Measurements from ENCODE around the gene CCDC102B. TPM values are rescaled to one million over a fixed set of nuclear protein-coding genes. Genes with fewer than 3 reads are reported as not detected.

CCDC102B gene
- total and polyA plus RNA-seq, 2 of the 8 experiments (the other 6 are each of a cell fraction or from before 2014, with no cell fraction given), result 0.80 to 1.1 TPM

DNA sequence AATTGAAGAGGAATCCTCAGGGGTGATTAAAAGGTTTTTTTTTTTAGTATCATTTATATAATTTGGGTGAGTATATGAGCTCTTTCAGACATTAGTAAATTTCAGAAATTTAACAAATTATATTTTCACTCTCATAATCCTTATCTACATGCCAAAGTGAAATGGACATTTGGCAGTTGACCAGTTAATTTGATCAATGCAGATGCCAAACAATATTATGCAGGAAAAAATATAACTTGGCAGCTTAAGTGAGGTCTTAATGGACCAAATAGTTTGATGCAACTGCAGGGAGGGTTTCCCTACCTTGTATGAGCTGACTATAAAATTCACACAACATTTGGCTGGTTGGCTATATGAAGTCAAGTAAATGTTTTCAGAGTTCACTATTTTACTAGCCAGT lies 185.2 kb downstream of the CCDC102B start (continued):
- no peak for TF ChIP-seq ZNF274 (IDR thresholded peaks at IDR 0.05; ENCODE audit: borderline replicate concordance, extremely low read depth, low read length)
- no peak for TF ChIP-seq SP1 (IDR thresholded peaks at IDR 0.05; ENCODE audit: low read depth, low read length)
- TF ChIP-seq EGR1 (IDR thresholded peaks at IDR 0.05; ENCODE audit: borderline replicate concordance, low read depth, low read length), result no peak
- no peak for TF ChIP-seq POLR2A (IDR thresholded peaks at IDR 0.05; ENCODE audit: control extremely low read depth in 1 of 2, low read depth in 2 of 2, low read length in 2 of 2)
- no peak for TF ChIP-seq POLR2AphosphoS5 (IDR thresholded peaks at IDR 0.05; ENCODE audit: low read depth, low read length)
- TF ChIP-seq, protein P1, sequence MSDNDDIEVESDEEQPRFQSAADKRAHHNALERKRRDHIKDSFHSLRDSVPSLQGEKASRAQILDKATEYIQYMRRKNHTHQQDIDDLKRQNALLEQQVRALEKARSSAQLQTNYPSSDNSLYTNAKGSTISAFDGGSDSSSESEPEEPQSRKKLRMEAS (IDR thresholded peaks at IDR 0.05), result no peak
- no peak for TF ChIP-seq HDAC6 (IDR thresholded peaks at IDR 0.05; ENCODE audit: low read depth, low read length)
- no peak for TF ChIP-seq SP2 (IDR thresholded peaks at IDR 0.05; ENCODE audit: low read length)
- TF ChIP-seq RBBP5 (IDR thresholded peaks at IDR 0.05; ENCODE audit: borderline replicate concordance, low read depth, low read length), result no peak
